Skeletal muscle tissue (tissue), 4 donors: Measurements from ENCODE around the gene RAX. TPM values are rescaled to one million over a fixed set of nuclear protein-coding genes. Genes with fewer than 3 reads are reported as not detected.

Experiments used
- H3K27ac ChIP-seq: one replicate; pipeline ENCODE4 v1.7.0; 2013; ENCODE audit warnings: mild to moderate bottlenecking, low read depth, low read length, inconsistent platforms
- H3K27me3 ChIP-seq, 3 donors: one replicate each; pipeline ENCODE4 v1.7.0; 2013; ENCODE audit warnings: low read length in 3 of 3; ENCODE audit not compliant: control insufficient read depth in 3 of 3, insufficient read depth in 3 of 3
- H3K36me3 ChIP-seq, 3 donors: one replicate each; pipeline ENCODE4 v1.7.0; 2013; ENCODE audit warnings: low read length in 3 of 3; ENCODE audit not compliant: control insufficient read depth in 3 of 3, insufficient read depth in 3 of 3
- H3K4me1 ChIP-seq, 3 donors: one replicate each; pipeline ENCODE4 v1.7.0; 2013; ENCODE audit warnings: low read length in 3 of 3, mild to moderate bottlenecking in 3 of 3; ENCODE audit not compliant: control insufficient read depth in 3 of 3, insufficient read depth in 3 of 3
- H3K4me3 ChIP-seq, 3 donors: one replicate each; pipeline ENCODE4 v1.7.0; 2013; ENCODE audit warnings: low read length in 3 of 3
- H3K9ac ChIP-seq, 3 donors: one replicate each; pipeline ENCODE4 v1.7.0; 2013; ENCODE audit warnings: low read length in 3 of 3, mild to moderate bottlenecking in 3 of 3, moderate library complexity in 2 of 3, low read depth in 1 of 3
- H3K9me3 ChIP-seq, 3 donors: one replicate each; pipeline ENCODE4 v1.7.0; 2013; ENCODE audit warnings: low read length in 3 of 3; ENCODE audit not compliant: control insufficient read depth in 3 of 3
- total RNA-seq: library from RNA; depleted of rRNA; stranded (reverse); fragments of >200 nt; gene quantifications from one replicate; pipeline ENCODE4 v1.2.3, GENCODE V29; 2014
- donor health status: Osteomylitis.

RAX gene
- not detected for total RNA-seq

- H3K9ac ChIP-seq = no peak within 1 kb of the TSS
- peak within 1 kb of the TSS in 2 of 3 donors; percentile 30 to 45 for H3K4me3 ChIP-seq
- no peaks in the 10 kb centered on the region for H3K36me3 ChIP-seq
- H3K27ac ChIP-seq = no peak within 1 kb of the TSS
- peaks cover 6 to 16% (median 10%) of the 10 kb centered on the region in 3 donors for H3K4me1 ChIP-seq
- peaks cover 85 to 94% (median 88%) of the 10 kb centered on the region in 3 donors for H3K27me3 ChIP-seq
- H3K9me3 ChIP-seq = no peaks in the 10 kb centered on the region
These were observed at the start of gene RAX for GRCh38 chr18:59272891-59273758. RAX (minus strand) TSS chr18:59273454; CDS start chr18:59273206, 248 bp downstream.

- H3K27me3 ChIP-seq = no peaks in the 10 kb centered on the region
- H3K9ac ChIP-seq = no peak within 1 kb of the TSS
- no peaks in the 10 kb centered on the region for H3K4me1 ChIP-seq
- H3K4me3 ChIP-seq = no peak within 1 kb of the TSS
- H3K27ac ChIP-seq = no peak within 1 kb of the TSS
- no peaks in the 10 kb centered on the region for H3K9me3 ChIP-seq
- H3K36me3 ChIP-seq = no peaks in the 10 kb centered on the region
These were observed 45.3 kb upstream of the RAX start, which contains the start of gene CPLX4 for GRCh38 chr18:59318460-59319050. CPLX4 (minus strand) TSS chr18:59318649; CDS start chr18:59318462, 187 bp downstream.

- peaks cover 3 to 6% (median 5%) of the 10 kb centered on the region in 3 donors for H3K4me1 ChIP-seq
- H3K9me3 ChIP-seq = no peaks in the 10 kb centered on the region
- peaks cover 5 to 16% (median 10%) of the 10 kb centered on the region in 3 donors for H3K27me3 ChIP-seq
These were observed 38.4 kb upstream of the RAX start for GRCh38 chr18:59311631-59312030.

GRCh38 chr18:59308938-59309260 lies 35.6 kb upstream of the RAX start:
- H3K9me3 ChIP-seq = no peaks in the 10 kb centered on the region
- H3K27me3 ChIP-seq = peaks cover 8 to 20% (median 19%) of the 10 kb centered on the region in 3 donors
- H3K36me3 ChIP-seq = no peaks in the 10 kb centered on the region
- peaks cover 3 to 6% (median 5%) of the 10 kb centered on the region in 3 donors for H3K4me1 ChIP-seq
- no peak overlapping the region for H3K27ac ChIP-seq
- H3K9ac ChIP-seq = peak overlapping the region; percentile 2 to 53 (median 45)
- peak overlapping the region; percentile 26 to 60 (median 52) for H3K4me3 ChIP-seq

More at GRCh38 chr18:59311631-59312030, 38.4 kb upstream of the RAX start:
- H3K36me3 ChIP-seq = no peaks in the 10 kb centered on the region
- no peak overlapping the region for H3K4me3 ChIP-seq
- no peak overlapping the region for H3K27ac ChIP-seq
- H3K9ac ChIP-seq = no peak overlapping the region

GRCh38 chr18:59308248-59308937 lies 35.1 kb upstream of the RAX start:
- Histone ChIP-seq H3K4me1 (peaks cover 3 to 6% (median 5%) of the 10 kb centered on the region in 3 donors), H3K27me3 (peaks cover 8 to 20% (median 19%) of the 10 kb centered on the region in 3 donors), H3K4me3 (peak overlapping the region; percentile 26 to 60 (median 52)), H3K9me3 (no peaks in the 10 kb centered on the region), H3K27ac (no peak overlapping the region), H3K9ac (peak overlapping the region; percentile 2 to 53 (median 45)), H3K36me3 (no peaks in the 10 kb centered on the region)

GRCh38 chr18:59306640-59307039 lies 33.4 kb upstream of the RAX start:
- H3K27ac ChIP-seq = no peak overlapping the region
- no peaks in the 10 kb centered on the region for H3K9me3 ChIP-seq
- H3K27me3 ChIP-seq = peaks cover 8 to 20% (median 12%) of the 10 kb centered on the region in 3 donors
- H3K4me1 ChIP-seq = peaks cover 3 to 6% (median 5%) of the 10 kb centered on the region in 3 donors
- H3K36me3 ChIP-seq = no peaks in the 10 kb centered on the region
- H3K9ac ChIP-seq = no peak overlapping the region
- no peak overlapping the region for H3K4me3 ChIP-seq

- H3K4me3 ChIP-seq = no peak overlapping the region
- no peaks in the 10 kb centered on the region for H3K9me3 ChIP-seq
- no peak overlapping the region for H3K27ac ChIP-seq
- peaks cover 8 to 16% (median 9%) of the 10 kb centered on the region in 3 donors for H3K27me3 ChIP-seq
- H3K36me3 ChIP-seq = no peaks in the 10 kb centered on the region
- peaks cover 3 to 6% (median 5%) of the 10 kb centered on the region in 3 donors for H3K4me1 ChIP-seq
- H3K9ac ChIP-seq = no peak overlapping the region
These were observed 32.0 kb upstream of the RAX start for GRCh38 chr18:59305295-59305694.

- peaks cover 8 to 16% (median 13%) of the 10 kb centered on the region in 3 donors for H3K27me3 ChIP-seq
- no peaks in the 10 kb centered on the region for H3K9me3 ChIP-seq
These were observed 30.5 kb upstream of the RAX start for GRCh38 chr18:59303656-59304195.

GRCh38 chr18:59303006-59303405 lies 29.8 kb upstream of the RAX start:
- H3K27me3 ChIP-seq = peaks cover 7 to 18% (median 13%) of the 10 kb centered on the region in 3 donors
- no peaks in the 10 kb centered on the region for H3K36me3 ChIP-seq
- no peak overlapping the region for H3K4me3 ChIP-seq
- no peaks in the 10 kb centered on the region for H3K9me3 ChIP-seq
- no peak overlapping the region for H3K27ac ChIP-seq
- H3K9ac ChIP-seq = no peak overlapping the region
- no peaks in the 10 kb centered on the region for H3K4me1 ChIP-seq

More at GRCh38 chr18:59303656-59304195, 30.5 kb upstream of the RAX start:
- Histone ChIP-seq H3K27ac (no peak overlapping the region), H3K4me3 (no peak overlapping the region), H3K4me1 (peaks cover 1 to 4% (median 2%) of the 10 kb centered on the region in 3 donors), H3K36me3 (no peaks in the 10 kb centered on the region), H3K9ac (no peak overlapping the region)
